Measurements from ENCODE around the gene C1orf56. TPM values are rescaled to one million over a fixed set of nuclear protein-coding genes. Genes with fewer than 3 reads are reported as not detected.
A peak's percentile ranks its signal among the peaks of the same experiment; 100 is the strongest.

C1orf56 gene
- polyA plus RNA-seq, 2 donors: 1.7 to 2.9 TPM

GRCh38 chr1:151005729-151006319 lies 41.7 kb upstream of the C1orf56 start:
- Histone ChIP-seq H3K27ac (ENCODE audit: low read depth in 2 of 2, low read length in 1 of 2) (peak overlapping the region; percentile 95), H3K4me1 (ENCODE audit: control insufficient read depth in 2 of 2, insufficient read depth in 2 of 2, low read length in 1 of 2) (peaks cover 2 to 8% of the 10 kb centered on the region in 2 donors), H3K36me3 (ENCODE audit: control insufficient read depth in 2 of 2, insufficient read depth in 2 of 2, low read length in 1 of 2) (peaks cover 0 to 8% of the 10 kb centered on the region in 2 donors), H3K4me3 (ENCODE audit: low read depth in 1 of 2, low read length in 2 of 2) (peak overlapping the region; percentile 48 to 79), H3K9me3 (ENCODE audit: control insufficient read depth in 2 of 2, insufficient read depth in 1 of 2, low read depth in 1 of 2, low read length in 1 of 2) (no peaks in the 10 kb centered on the region), H3K27me3 (ENCODE audit: control insufficient read depth in 1 of 2, insufficient read depth in 2 of 2, low read length in 2 of 2) (no peaks in the 10 kb centered on the region)
- 14 to 15% methylated on average over 4 of the region's 4 CpGs for WGBS, 2 donors

DNA sequence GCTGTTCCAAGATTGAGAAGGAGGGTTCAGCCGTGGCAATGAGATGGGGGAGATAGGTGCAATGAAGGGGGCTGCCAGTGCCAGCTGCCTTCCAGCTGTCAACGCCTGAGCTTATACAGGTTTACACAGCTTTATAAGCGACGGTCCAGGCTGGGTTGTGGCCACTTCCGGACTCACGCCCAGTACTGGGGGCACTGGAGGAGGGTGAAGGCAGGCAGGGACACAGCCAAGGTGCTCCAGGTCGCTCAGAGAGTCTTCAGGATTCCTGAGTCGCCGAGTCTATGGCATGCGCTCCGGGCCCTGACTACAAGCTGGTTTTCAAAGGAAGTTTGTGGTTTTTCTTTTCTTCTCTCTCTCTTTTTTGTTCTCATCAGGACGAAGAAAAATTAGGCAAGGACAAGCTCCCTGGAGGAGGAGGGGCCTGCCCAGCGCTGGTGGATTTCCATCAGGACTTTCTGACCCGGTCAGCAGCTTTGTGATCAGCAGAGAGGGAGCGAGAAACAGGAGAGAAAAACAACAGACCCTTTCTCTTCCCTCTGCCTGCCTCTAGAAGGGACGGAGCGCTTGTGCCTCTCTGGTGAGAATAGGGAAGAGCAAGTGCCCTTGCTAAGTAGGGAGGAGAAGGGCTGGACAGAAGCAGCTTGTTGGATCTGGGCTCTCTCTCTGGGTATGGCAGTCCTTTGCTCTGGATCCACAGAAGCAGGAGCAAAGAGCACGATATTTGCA lies 41.1 kb upstream of the C1orf56 start, which contains the start of gene MINDY1:
MINDY1 (minus strand) TSS at position 576 of the 726 bp plus-strand sequence. CDS start 4,285 bp downstream, outside the sequence.
- Histone ChIP-seq H3K9me3 (ENCODE audit: control insufficient read depth in 2 of 2, insufficient read depth in 1 of 2, low read depth in 1 of 2, low read length in 1 of 2) (no peaks in the 10 kb centered on the region), H3K4me1 (ENCODE audit: control insufficient read depth in 2 of 2, insufficient read depth in 2 of 2, low read length in 1 of 2) (peaks cover 2 to 8% of the 10 kb centered on the region in 2 donors), H3K36me3 (ENCODE audit: control insufficient read depth in 2 of 2, insufficient read depth in 2 of 2, low read length in 1 of 2) (peaks cover 0 to 8% of the 10 kb centered on the region in 2 donors), H3K27ac (ENCODE audit: low read depth in 2 of 2, low read length in 1 of 2) (peak within 1 kb of the TSS; percentile 95), H3K4me3 (ENCODE audit: low read depth in 1 of 2, low read length in 2 of 2) (peak within 1 kb of the TSS; percentile 48 to 79), H3K27me3 (ENCODE audit: control insufficient read depth in 1 of 2, insufficient read depth in 2 of 2, low read length in 2 of 2) (no peaks in the 10 kb centered on the region)
- WGBS, 2 donors: 1 to 3% methylated on average over 18 of the region's 18 CpGs

GRCh38 chr1:151007853-151008243 lies 39.7 kb upstream of the C1orf56 start:
- Histone ChIP-seq H3K27me3 (ENCODE audit: control insufficient read depth in 1 of 2, insufficient read depth in 2 of 2, low read length in 2 of 2) (no peaks in the 10 kb centered on the region), H3K4me1 (ENCODE audit: control insufficient read depth in 2 of 2, insufficient read depth in 2 of 2, low read length in 1 of 2) (peaks cover 0 to 5% of the 10 kb centered on the region in 2 donors), H3K27ac (ENCODE audit: low read depth in 2 of 2, low read length in 1 of 2) (peak overlapping the region; percentile 95), H3K36me3 (ENCODE audit: control insufficient read depth in 2 of 2, insufficient read depth in 2 of 2, low read length in 1 of 2) (no peaks in the 10 kb centered on the region), H3K4me3 (ENCODE audit: low read depth in 1 of 2, low read length in 2 of 2) (peak overlapping the region in 1 of 2 donors; percentile 84), H3K9me3 (ENCODE audit: control insufficient read depth in 2 of 2, insufficient read depth in 1 of 2, low read depth in 1 of 2, low read length in 1 of 2) (no peaks in the 10 kb centered on the region)
- WGBS, 2 donors: 5 to 14% methylated on average over 4 of the region's 4 CpGs

DNA sequence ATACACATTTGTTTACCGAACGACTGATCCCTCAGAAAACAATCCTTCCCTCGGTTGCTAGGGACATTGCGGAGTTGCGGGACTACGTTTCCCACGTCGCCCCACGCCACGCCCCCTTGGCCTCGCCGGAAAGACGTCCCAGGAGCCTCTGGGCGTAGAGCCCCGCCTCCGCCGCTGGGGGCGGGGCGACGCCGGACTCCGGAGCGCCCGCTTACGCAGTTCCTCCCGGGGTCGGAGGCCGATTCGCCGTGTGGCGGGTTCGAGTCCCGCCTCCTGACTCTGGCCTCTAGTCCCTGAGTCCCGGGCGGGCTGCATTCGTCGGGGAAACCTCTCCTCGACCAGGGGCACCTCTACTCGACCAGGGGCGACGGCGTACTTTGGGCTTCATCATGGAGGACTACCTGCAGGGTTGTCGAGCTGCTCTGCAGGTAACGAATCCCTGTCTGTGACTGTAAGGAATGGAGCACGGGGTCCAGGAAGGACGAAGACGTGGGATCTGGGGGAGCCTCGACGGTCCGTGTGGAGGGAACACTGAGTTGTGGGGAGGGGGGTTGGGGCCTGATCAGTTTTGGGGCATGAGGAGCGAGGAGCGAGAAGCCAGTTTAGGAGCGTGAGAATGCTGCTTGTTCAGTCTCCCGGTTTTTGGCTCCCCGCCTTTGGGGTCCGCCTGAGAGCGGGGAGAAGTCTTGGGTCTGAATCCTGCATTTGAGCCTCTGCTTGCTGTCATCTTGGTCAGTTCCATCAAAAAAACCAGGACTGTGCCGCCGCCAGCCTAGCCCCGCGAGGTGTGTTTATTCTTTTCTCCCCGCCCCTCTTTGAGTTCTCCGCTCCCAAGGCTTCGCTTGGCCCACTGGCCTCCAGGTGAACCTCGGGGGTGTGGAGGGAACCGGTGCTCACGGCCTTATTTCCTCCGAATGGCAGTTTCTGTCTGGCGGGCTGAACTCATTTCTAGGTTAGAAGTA lies 39.0 kb upstream of the C1orf56 start, which contains the start of gene PRUNE1:
PRUNE1 (plus strand) TSS at position 206 of the 962 bp plus-strand sequence; CDS start at position 390, 184 bp downstream.
- H3K36me3 ChIP-seq (ENCODE audit: control insufficient read depth in 2 of 2, insufficient read depth in 2 of 2, low read length in 1 of 2): peaks cover 0 to 2% of the 10 kb centered on the region in 2 donors
- H3K4me1 ChIP-seq (ENCODE audit: control insufficient read depth in 2 of 2, insufficient read depth in 2 of 2, low read length in 1 of 2): peaks cover 0 to 5% of the 10 kb centered on the region in 2 donors
- peak within 1 kb of the TSS; percentile 84 to 88 for H3K4me3 ChIP-seq (ENCODE audit: low read depth in 1 of 2, low read length in 2 of 2)
- H3K27me3 ChIP-seq (ENCODE audit: control insufficient read depth in 1 of 2, insufficient read depth in 2 of 2, low read length in 2 of 2): no peaks in the 10 kb centered on the region
- H3K9me3 ChIP-seq (ENCODE audit: control insufficient read depth in 2 of 2, insufficient read depth in 1 of 2, low read depth in 1 of 2, low read length in 1 of 2): no peaks in the 10 kb centered on the region
- H3K27ac ChIP-seq (ENCODE audit: low read depth in 2 of 2, low read length in 1 of 2): peak within 1 kb of the TSS; percentile 95
- 0 to 1% methylated on average over 68 to 69 of the region's 69 CpGs for WGBS, 2 donors

GRCh38 chr1:151009206-151009587 lies 38.4 kb upstream of the C1orf56 start:
- WGBS, 2 donors: 41 to 42% methylated on average over 3 of the region's 3 CpGs
- peak overlapping the region; percentile 86 to 89 for H3K27ac ChIP-seq (ENCODE audit: low read depth in 2 of 2, low read length in 1 of 2)
- no peaks in the 10 kb centered on the region for H3K9me3 ChIP-seq (ENCODE audit: control insufficient read depth in 2 of 2, insufficient read depth in 1 of 2, low read depth in 1 of 2, low read length in 1 of 2)
- H3K4me1 ChIP-seq (ENCODE audit: control insufficient read depth in 2 of 2, insufficient read depth in 2 of 2, low read length in 1 of 2): peaks cover 0 to 5% of the 10 kb centered on the region in 2 donors
- H3K27me3 ChIP-seq (ENCODE audit: control insufficient read depth in 1 of 2, insufficient read depth in 2 of 2, low read length in 2 of 2): no peaks in the 10 kb centered on the region
- H3K4me3 ChIP-seq (ENCODE audit: low read depth in 1 of 2, low read length in 2 of 2): peak overlapping the region; percentile 84 to 88
- H3K36me3 ChIP-seq (ENCODE audit: control insufficient read depth in 2 of 2, insufficient read depth in 2 of 2, low read length in 1 of 2): peaks cover 0 to 4% of the 10 kb centered on the region in 2 donors

- no peaks in the 10 kb centered on the region for H3K27me3 ChIP-seq (ENCODE audit: control insufficient read depth in 1 of 2, insufficient read depth in 2 of 2, low read length in 2 of 2)
- H3K27ac ChIP-seq (ENCODE audit: low read depth in 2 of 2, low read length in 1 of 2): no peak overlapping the region
- H3K4me1 ChIP-seq (ENCODE audit: control insufficient read depth in 2 of 2, insufficient read depth in 2 of 2, low read length in 1 of 2): peaks cover 0 to 3% of the 10 kb centered on the region in 2 donors
- peaks cover 0 to 4% of the 10 kb centered on the region in 2 donors for H3K36me3 ChIP-seq (ENCODE audit: control insufficient read depth in 2 of 2, insufficient read depth in 2 of 2, low read length in 1 of 2)
- H3K9me3 ChIP-seq (ENCODE audit: control insufficient read depth in 2 of 2, insufficient read depth in 1 of 2, low read depth in 1 of 2, low read length in 1 of 2): no peaks in the 10 kb centered on the region
- H3K4me3 ChIP-seq (ENCODE audit: low read depth in 1 of 2, low read length in 2 of 2): no peak overlapping the region
- WGBS, 2 donors: 95 to 99% methylated on average over 8 of the region's 8 CpGs
These were observed 37.7 kb upstream of the C1orf56 start for GRCh38 chr1:151009674-151010345.

DNA sequence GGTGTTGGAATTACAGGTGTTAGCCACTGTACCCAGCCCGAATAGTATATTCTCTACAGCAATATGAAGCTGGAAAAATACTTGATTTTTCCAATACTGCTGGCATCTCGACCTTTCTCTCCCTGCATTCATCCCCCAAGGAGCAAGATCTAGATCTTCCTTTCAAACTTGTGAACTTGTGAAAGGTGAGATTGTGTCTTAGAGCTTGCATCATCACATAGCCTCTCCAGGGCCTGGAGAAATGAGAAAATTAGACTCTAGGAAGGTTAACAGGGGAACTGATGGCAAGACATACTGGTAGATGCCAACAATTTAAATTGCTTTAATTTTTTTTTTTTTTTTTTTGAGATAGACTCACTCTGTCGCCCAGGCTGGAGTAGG lies 37.2 kb upstream of the C1orf56 start:
- 89% methylated on average over 3 of the region's 3 CpGs for WGBS, 2 donors
- H3K4me1 ChIP-seq (ENCODE audit: control insufficient read depth in 2 of 2, insufficient read depth in 2 of 2, low read length in 1 of 2): peaks cover 0 to 3% of the 10 kb centered on the region in 2 donors

GRCh38 chr1:151011154-151011850 lies 36.2 kb upstream of the C1orf56 start:
- H3K4me1 ChIP-seq (ENCODE audit: control insufficient read depth in 2 of 2, insufficient read depth in 2 of 2, low read length in 1 of 2): peaks cover 0 to 3% of the 10 kb centered on the region in 2 donors
- no peaks in the 10 kb centered on the region for H3K27me3 ChIP-seq (ENCODE audit: control insufficient read depth in 1 of 2, insufficient read depth in 2 of 2, low read length in 2 of 2)
- H3K36me3 ChIP-seq (ENCODE audit: control insufficient read depth in 2 of 2, insufficient read depth in 2 of 2, low read length in 1 of 2): peaks cover 0 to 4% of the 10 kb centered on the region in 2 donors
- 60 to 63% methylated on average over 4 of the region's 4 CpGs for whole genome bisulfite sequencing, 2 donors
- no peaks in the 10 kb centered on the region for H3K9me3 ChIP-seq (ENCODE audit: control insufficient read depth in 2 of 2, insufficient read depth in 1 of 2, low read depth in 1 of 2, low read length in 1 of 2)
- no peak overlapping the region for H3K4me3 ChIP-seq (ENCODE audit: low read depth in 1 of 2, low read length in 2 of 2)
- no peak overlapping the region for H3K27ac ChIP-seq (ENCODE audit: low read depth in 2 of 2, low read length in 1 of 2)

More for the DNA sequence above, 37.2 kb upstream of the C1orf56 start:
- Histone ChIP-seq H3K9me3 (ENCODE audit: control insufficient read depth in 2 of 2, insufficient read depth in 1 of 2, low read depth in 1 of 2, low read length in 1 of 2) (no peaks in the 10 kb centered on the region), H3K27me3 (ENCODE audit: control insufficient read depth in 1 of 2, insufficient read depth in 2 of 2, low read length in 2 of 2) (no peaks in the 10 kb centered on the region), H3K27ac (ENCODE audit: low read depth in 2 of 2, low read length in 1 of 2) (no peak overlapping the region), H3K36me3 (ENCODE audit: control insufficient read depth in 2 of 2, insufficient read depth in 2 of 2, low read length in 1 of 2) (peaks cover 0 to 4% of the 10 kb centered on the region in 2 donors), H3K4me3 (ENCODE audit: low read depth in 1 of 2, low read length in 2 of 2) (no peak overlapping the region)

Data from esophagus (tissue), 2 donors.